ENCODE results near the gene GKAP1. TPM values are rescaled to one million over a fixed set of nuclear protein-coding genes. Genes with fewer than 3 reads are reported as not detected.
A peak's percentile ranks its signal among the peaks of the same experiment; 100 is the strongest.
"Not testable (repeated sequence)": the region's sequence is repeated elsewhere in the genome, so short reads cannot be mapped to it uniquely, and the experiment has no call there.

GKAP1 gene
- total and polyA plus RNA-seq, 2 donors from 2014 or later = 7.1 to 8.6 TPM

DNA sequence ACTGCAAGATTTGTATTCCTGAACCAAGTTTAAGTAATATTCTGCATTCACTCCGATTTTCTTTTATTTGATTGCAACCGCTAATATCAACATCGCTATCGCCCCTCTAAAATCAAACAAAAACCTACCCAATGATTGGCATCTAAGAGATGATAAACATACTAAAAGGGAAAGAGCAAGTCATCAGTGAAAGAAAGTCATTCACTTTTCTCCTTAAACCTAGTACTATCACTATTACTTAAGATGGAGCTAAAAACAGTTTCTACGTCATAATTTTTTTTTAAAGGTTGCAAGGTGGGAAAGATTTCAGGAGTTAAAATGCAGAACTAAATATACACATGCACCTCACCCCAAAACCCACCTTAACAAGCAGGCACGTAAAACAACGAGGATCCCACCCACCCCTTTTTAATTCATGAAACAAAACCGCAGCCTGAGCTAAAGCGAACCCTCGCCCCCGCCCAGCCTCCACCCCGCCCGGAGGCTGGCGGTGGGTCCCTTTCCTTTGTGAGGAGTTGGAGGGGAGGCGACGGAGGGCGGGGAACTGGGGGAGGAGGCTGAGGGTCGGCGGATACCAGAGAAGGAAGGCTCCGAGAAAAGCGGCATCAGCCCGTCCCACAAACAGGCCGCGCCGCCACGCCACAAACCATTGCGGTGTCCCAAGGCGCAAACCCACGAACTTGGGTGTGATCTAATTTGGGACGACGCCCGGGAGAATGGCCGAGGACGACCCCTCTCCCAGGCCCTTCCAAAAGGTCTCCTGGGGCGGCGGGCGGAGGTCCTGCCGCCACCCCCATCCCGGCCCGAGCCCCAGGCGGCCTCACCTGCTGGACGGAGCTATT lies 110.7 kb downstream of the GKAP1 start:
- Histone ChIP-seq H3K4me3 (ENCODE audit: low read length in 3 of 3) (peak overlapping the region; percentile 88 to 99 (median 91)), H3K9me3 (ENCODE audit: control insufficient read depth in 2 of 3, insufficient read depth in 1 of 3, low read length in 3 of 3) (no peaks in the 10 kb centered on the region), H3K27me3 (ENCODE audit: control insufficient read depth, insufficient read depth, low read length) (no peaks in the 10 kb centered on the region), H3K36me3 (ENCODE audit: control insufficient read depth in 2 of 3, insufficient read depth in 3 of 3, low read length in 3 of 3) (no peaks in the 10 kb centered on the region), H3K4me1 (ENCODE audit: control insufficient read depth in 2 of 3, insufficient read depth in 2 of 3, low read depth in 1 of 3, low read length in 3 of 3) (peaks cover 0 to 4% (median under 1%) of the 10 kb centered on the region in 3 donors), H3K9ac (ENCODE audit: low read length in 3 of 3) (peak overlapping the region; percentile 59 to 95 (median 92)), H3K27ac (ENCODE audit: low read depth in 2 of 2, low read length in 2 of 2) (peak overlapping the region; percentile 99 to 100)
- peak; percentile 78 to 88 (median 85) for DNase-seq
- intact Hi-C loops (cut with DNase I) = no loop called here
- FAIRE-seq = no peak
- TF ChIP-seq, protein P1, sequence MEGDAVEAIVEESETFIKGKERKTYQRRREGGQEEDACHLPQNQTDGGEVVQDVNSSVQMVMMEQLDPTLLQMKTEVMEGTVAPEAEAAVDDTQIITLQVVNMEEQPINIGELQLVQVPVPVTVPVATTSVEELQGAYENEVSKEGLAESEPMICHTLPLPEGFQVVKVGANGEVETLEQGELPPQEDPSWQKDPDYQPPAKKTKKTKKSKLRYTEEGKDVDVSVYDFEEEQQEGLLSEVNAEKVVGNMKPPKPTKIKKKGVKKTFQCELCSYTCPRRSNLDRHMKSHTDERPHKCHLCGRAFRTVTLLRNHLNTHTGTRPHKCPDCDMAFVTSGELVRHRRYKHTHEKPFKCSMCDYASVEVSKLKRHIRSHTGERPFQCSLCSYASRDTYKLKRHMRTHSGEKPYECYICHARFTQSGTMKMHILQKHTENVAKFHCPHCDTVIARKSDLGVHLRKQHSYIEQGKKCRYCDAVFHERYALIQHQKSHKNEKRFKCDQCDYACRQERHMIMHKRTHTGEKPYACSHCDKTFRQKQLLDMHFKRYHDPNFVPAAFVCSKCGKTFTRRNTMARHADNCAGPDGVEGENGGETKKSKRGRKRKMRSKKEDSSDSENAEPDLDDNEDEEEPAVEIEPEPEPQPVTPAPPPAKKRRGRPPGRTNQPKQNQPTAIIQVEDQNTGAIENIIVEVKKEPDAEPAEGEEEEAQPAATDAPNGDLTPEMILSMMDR (IDR thresholded peaks at IDR 0.05; ENCODE audit: borderline replicate concordance, extremely low read depth, insufficient read depth) = no peak

DNA sequence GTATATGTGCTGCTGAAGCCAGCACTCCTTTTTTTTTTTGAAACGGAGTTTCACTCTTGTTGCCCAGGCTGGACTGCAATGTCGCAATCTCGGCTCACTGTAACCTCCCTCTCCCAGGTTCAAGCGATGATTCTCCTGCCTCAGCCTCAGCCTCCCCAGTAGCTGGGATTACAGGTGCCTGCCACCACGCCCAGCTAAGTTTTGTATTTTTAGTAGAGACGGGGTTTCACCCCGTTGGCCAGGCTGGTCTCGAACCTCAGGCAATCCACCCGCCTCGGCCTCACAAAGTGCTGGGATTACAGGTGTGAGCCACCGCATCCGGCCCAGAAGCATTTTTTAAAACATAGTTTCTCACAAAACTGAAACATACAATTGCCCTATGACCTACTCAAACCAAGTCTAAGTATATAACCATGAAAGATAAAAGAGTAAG lies 112.3 kb downstream of the GKAP1 start:
- intact Hi-C loops (cut with DNase I); FAIRE-seq; H3K27ac ChIP-seq (ENCODE audit: low read depth in 2 of 2, low read length in 2 of 2); DNase-seq; H3K9me3 ChIP-seq (ENCODE audit: control insufficient read depth in 2 of 3, insufficient read depth in 1 of 3, low read length in 3 of 3); H3K4me1 ChIP-seq (ENCODE audit: control insufficient read depth in 2 of 3, insufficient read depth in 2 of 3, low read depth in 1 of 3, low read length in 3 of 3); H3K36me3 ChIP-seq (ENCODE audit: control insufficient read depth in 2 of 3, insufficient read depth in 3 of 3, low read length in 3 of 3); H3K27me3 ChIP-seq (ENCODE audit: control insufficient read depth, insufficient read depth, low read length); H3K9ac ChIP-seq (ENCODE audit: low read length in 3 of 3): not testable (repeated sequence)
- H3K4me3 ChIP-seq (ENCODE audit: low read length in 3 of 3) = peak overlapping the region in 2 of 3 donors; percentile 88 to 91

DNA sequence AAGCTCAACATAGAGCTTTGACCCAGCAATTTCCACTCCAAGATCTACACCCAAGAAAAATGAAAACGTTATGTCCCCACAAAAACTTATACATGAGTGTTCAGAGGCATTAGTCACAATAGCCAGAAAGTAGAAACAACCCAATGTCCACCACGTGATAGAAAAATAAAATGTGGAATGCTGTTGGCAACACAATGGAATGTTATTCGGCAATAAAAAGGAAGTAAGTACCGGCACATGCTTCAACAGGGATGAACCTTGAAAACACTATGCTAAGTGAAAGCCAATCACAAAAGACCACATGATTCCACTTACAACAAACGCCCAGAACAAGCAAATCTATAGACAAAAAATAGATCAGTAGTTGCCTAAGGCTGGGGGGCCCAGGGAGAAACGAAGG lies 115.8 kb downstream of the GKAP1 start:
- H3K4me3 ChIP-seq (ENCODE audit: low read length in 3 of 3) = peak overlapping the region in 1 of 3 donors; percentile 10
- peaks cover 0 to 10% (median 4%) of the 10 kb centered on the region in 3 donors for H3K4me1 ChIP-seq (ENCODE audit: control insufficient read depth in 2 of 3, insufficient read depth in 2 of 3, low read depth in 1 of 3, low read length in 3 of 3)
- DNase-seq = no peak
- TF ChIP-seq, protein P1 (IDR thresholded peaks at IDR 0.05; ENCODE audit: borderline replicate concordance, extremely low read depth, insufficient read depth) = no peak
- intact Hi-C loops (cut with DNase I) = no loop called here
- no peaks in the 10 kb centered on the region for H3K36me3 ChIP-seq (ENCODE audit: control insufficient read depth in 2 of 3, insufficient read depth in 3 of 3, low read length in 3 of 3)
- H3K27me3 ChIP-seq (ENCODE audit: control insufficient read depth, insufficient read depth, low read length) = no peaks in the 10 kb centered on the region
- H3K9me3 ChIP-seq (ENCODE audit: control insufficient read depth in 2 of 3, insufficient read depth in 1 of 3, low read length in 3 of 3) = no peaks in the 10 kb centered on the region
- no peak overlapping the region for H3K27ac ChIP-seq (ENCODE audit: low read depth in 2 of 2, low read length in 2 of 2)
- no peak for FAIRE-seq
- no peak overlapping the region for H3K9ac ChIP-seq (ENCODE audit: low read length in 3 of 3)

DNA sequence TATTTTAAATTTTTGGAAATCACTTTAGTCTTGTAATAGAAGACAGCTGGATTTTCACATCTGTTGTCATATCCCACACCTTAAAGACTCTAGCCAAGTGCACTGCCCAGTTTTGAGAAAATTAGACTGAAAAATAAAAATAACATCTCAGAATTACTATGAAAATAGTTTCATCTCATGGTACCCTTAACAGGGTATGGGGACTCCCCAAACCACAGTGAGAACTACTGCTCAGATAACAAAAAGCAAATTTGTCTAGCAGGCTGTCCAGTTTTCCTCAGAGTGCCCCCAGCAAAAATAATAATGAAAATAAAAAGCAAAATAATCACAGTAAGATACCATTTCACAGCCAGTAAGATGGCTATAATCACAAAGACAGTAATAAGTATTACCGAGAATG lies 116.3 kb downstream of the GKAP1 start:
- no peaks in the 10 kb centered on the region for H3K9me3 ChIP-seq (ENCODE audit: control insufficient read depth in 2 of 3, insufficient read depth in 1 of 3, low read length in 3 of 3)
- peaks cover 0 to 10% (median 4%) of the 10 kb centered on the region in 3 donors for H3K4me1 ChIP-seq (ENCODE audit: control insufficient read depth in 2 of 3, insufficient read depth in 2 of 3, low read depth in 1 of 3, low read length in 3 of 3)
- H3K27me3 ChIP-seq (ENCODE audit: control insufficient read depth, insufficient read depth, low read length) = no peaks in the 10 kb centered on the region
- TF ChIP-seq, protein P1 (IDR thresholded peaks at IDR 0.05; ENCODE audit: borderline replicate concordance, extremely low read depth, insufficient read depth) = no peak
- no peak overlapping the region for H3K9ac ChIP-seq (ENCODE audit: low read length in 3 of 3)
- no peaks in the 10 kb centered on the region for H3K36me3 ChIP-seq (ENCODE audit: control insufficient read depth in 2 of 3, insufficient read depth in 3 of 3, low read length in 3 of 3)
- DNase-seq (no peak), FAIRE-seq (no peak)
- intact Hi-C loops (cut with DNase I) = no loop called here
- H3K4me3 ChIP-seq (ENCODE audit: low read length in 3 of 3) = peak overlapping the region in 1 of 3 donors; percentile 10
- H3K27ac ChIP-seq (ENCODE audit: low read depth in 2 of 2, low read length in 2 of 2) = no peak overlapping the region

Measured in kidney (tissue), 14 donors.